ENCODE measurements around the gene JARID2. TPM values are rescaled to one million over a fixed set of nuclear protein-coding genes. Genes with fewer than 3 reads are reported as not detected.

JARID2 gene
- total and polyA plus RNA-seq, 2 of the 13 experiments (the other 11 are each of a cell fraction or from before 2014, with no cell fraction given) = 7.5 to 10.3 TPM

GRCh38 chr6:15553031-15553430 is 307.2 kb downstream of the JARID2 start:
- TF ChIP-seq ZNF784 (CRISPR knock-in tag; IDR thresholded peaks at IDR 0.05; ENCODE audit: borderline replicate concordance) (no peak), HNF4A (CRISPR knock-in tag; IDR thresholded peaks at IDR 0.05) (no peak), ATM (IDR thresholded peaks at IDR 0.05; ENCODE audit: borderline replicate concordance) (no peak), PLRG1 (conservative IDR thresholded peaks at IDR 0.05) (no peak), SMARCE1 (IDR thresholded peaks at IDR 0.05; ENCODE audit: borderline replicate concordance) (no peak), SIN3A (IDR thresholded peaks at IDR 0.05; ENCODE audit: borderline replicate concordance, low read depth, low read length) (no peak)
- Histone ChIP-seq H2AFZ (ENCODE audit: low read length) (no peak overlapping the region), H3K9ac (ENCODE audit: insufficient read depth, low read depth, low read length) (no peak overlapping the region), H3K36me3 (replicated peaks in 1 of 2; ENCODE audit: control insufficient read depth in 1 of 2, insufficient read depth in 2 of 2, low read length in 2 of 2) (no peaks in the 10 kb centered on the region; a peak in 1 of 5 replicates), H3K4me3 (replicated peaks in 1 of 3; ENCODE audit: insufficient read depth in 1 of 3, low read depth in 2 of 3, low read length in 3 of 3) (no peak overlapping the region), H3K27me3 (ENCODE audit: control insufficient read depth in 1 of 2, insufficient read depth in 2 of 2, low read length in 2 of 2) (no peaks in the 10 kb centered on the region), H3K4me2 (ENCODE audit: low read depth, low read length) (no peak overlapping the region), H3K27ac (ENCODE audit: extremely low read length, insufficient read depth, low read length) (no peak overlapping the region), H3K9me3 (ENCODE audit: low read length) (no peaks in the 10 kb centered on the region), H4K20me1 (ENCODE audit: insufficient read depth, low read length) (no peaks in the 10 kb centered on the region), H3K4me1 (ENCODE audit: insufficient read depth, low read length) (no peaks in the 10 kb centered on the region), H3K79me2 (ENCODE audit: insufficient read depth, low read length) (no peaks in the 10 kb centered on the region)
- in situ Hi-C loops (cut with HindIII; ENCODE audit: extremely low pct_ligation_motif_present, low pct_unique_long_range_greater_than_20kb) (no loop called here), intact Hi-C loops (cut with micrococcal nuclease; ENCODE audit: unreplicated experiment) (no loop called here)
- 95% methylated on average over 2 of the region's 2 CpGs for WGBS (ENCODE audit: low lambda C conversion rate)
- ChIA-PET CTCF (ENCODE audit: low intra/inter-chr PET ratio, low total read pairs) (no interaction called here), POLR2A (no interaction called here)
- ATAC-seq (no peak), FAIRE-seq (no peak), DNase-seq (ENCODE audit: low spot score) (no peak)
- BruUV-seq (replicated peaks) = no TSS peak

GRCh38 chr6:15553736-15554294 is 307.9 kb downstream of the JARID2 start:
- Histone ChIP-seq H3K27me3 (ENCODE audit: control insufficient read depth in 1 of 2, insufficient read depth in 2 of 2, low read length in 2 of 2) (no peaks in the 10 kb centered on the region), H3K4me1 (ENCODE audit: insufficient read depth, low read length) (no peaks in the 10 kb centered on the region), H3K9ac (ENCODE audit: insufficient read depth, low read depth, low read length) (no peak overlapping the region), H3K4me2 (ENCODE audit: low read depth, low read length) (no peak overlapping the region), H3K79me2 (ENCODE audit: insufficient read depth, low read length) (no peaks in the 10 kb centered on the region), H4K20me1 (ENCODE audit: insufficient read depth, low read length) (no peaks in the 10 kb centered on the region), H3K27ac (ENCODE audit: extremely low read length, insufficient read depth, low read length) (no peak overlapping the region), H3K36me3 (replicated peaks in 1 of 2; ENCODE audit: control insufficient read depth in 1 of 2, insufficient read depth in 2 of 2, low read length in 2 of 2) (no peaks in the 10 kb centered on the region; a peak in 1 of 5 replicates), H3K9me3 (ENCODE audit: low read length) (no peaks in the 10 kb centered on the region), H3K4me3 (replicated peaks in 1 of 3; ENCODE audit: insufficient read depth in 1 of 3, low read depth in 2 of 3, low read length in 3 of 3) (no peak overlapping the region), H2AFZ (ENCODE audit: low read length) (no peak overlapping the region)
- BruUV-seq (replicated peaks) = no TSS peak
- CTCF ChIA-PET (ENCODE audit: low intra/inter-chr PET ratio, low total read pairs) = no interaction called here
- ATAC-seq = no peak
- FAIRE-seq = no peak
- POLR2A ChIA-PET = no interaction called here
- DNase-seq (ENCODE audit: low spot score) = no peak
- intact Hi-C loops (cut with micrococcal nuclease; ENCODE audit: unreplicated experiment) (no loop called here), in situ Hi-C loops (cut with HindIII; ENCODE audit: extremely low pct_ligation_motif_present, low pct_unique_long_range_greater_than_20kb) (no loop called here)
- WGBS (ENCODE audit: low lambda C conversion rate) = 95% methylated on average over 4 of the region's 4 CpGs
- TF ChIP-seq SRSF4 (IDR thresholded peaks at IDR 0.05; ENCODE audit: low read depth, low read length, poor library complexity, severe bottlenecking) (no peak), CEBPB (IDR thresholded peaks at IDR 0.05; ENCODE audit: borderline replicate concordance, low read depth, low read length) (peak; percentile 44; the same call in 1 of the 2 replicates)

Data from HepG2 (cell line).